Neural cell (in vitro differentiated cells): Measurements from ENCODE around the gene SDS. TPM values are rescaled to one million over a fixed set of nuclear protein-coding genes. Genes with fewer than 3 reads are reported as not detected.

ENCODE experiments used
- H2AFZ ChIP-seq: fragments of 200-600, 300-800 bp; sonication (generic), shearing (Covaris generic); 2 replicates; pipeline ENCODE4 v1.6.0; 2014; ENCODE audit warnings: low read depth, mild to moderate bottlenecking, antibody characterized with exemption, low read length, moderate library complexity
- H3F3A ChIP-seq: fragments of 200-600 bp; shearing (Covaris generic); 2 replicates; pipeline ENCODE4 v1.6.1; 2016; ENCODE audit warnings: mild to moderate bottlenecking, moderate library complexity, mixed read lengths, antibody characterized with exemption, low read length; ENCODE audit not compliant: insufficient read depth, poor library complexity, severe bottlenecking
- H3K27ac ChIP-seq: fragments of 200-600, 300-800 bp; sonication (generic), shearing (Covaris generic); 2 replicates; pipeline ENCODE4 v1.5.1; 2014; ENCODE audit warnings: mild to moderate bottlenecking, low read length, moderate library complexity
- H3K27me3 ChIP-seq: fragments of 300-800, 200-600 bp; sonication (generic), shearing (Covaris generic); 2 replicates; pipeline ENCODE4 v1.6.0; 2014; ENCODE audit warnings: mild to moderate bottlenecking, low read depth, low read length, moderate library complexity; ENCODE audit not compliant: insufficient read depth
- H3K36me3 ChIP-seq: fragments of 300-800, 200-600 bp; sonication (generic), shearing (Covaris generic); 2 replicates; pipeline ENCODE4 v1.5.1; 2014; ENCODE audit warnings: mild to moderate bottlenecking, antibody characterized with exemption, low read length, moderate library complexity; ENCODE audit not compliant: insufficient read depth
- H3K4me2 ChIP-seq: fragments of 300-800, 200-600 bp; sonication (generic), shearing (Covaris generic); 2 replicates; pipeline ENCODE4 v1.6.0; 2014; ENCODE audit warnings: mild to moderate bottlenecking, low read length
- H3K4me3 ChIP-seq: fragments of 300-800, 200-600 bp; sonication (generic), shearing (Covaris generic); 2 replicates; pipeline ENCODE4 v1.5.1; 2014; ENCODE audit warnings: mild to moderate bottlenecking, low read length, moderate library complexity
- H3K79me2 ChIP-seq: fragments of 200-600 bp; shearing (Covaris generic); replicated peaks from 2 replicates; pipeline ENCODE4 v1.6.0; 2014; ENCODE audit warnings: mild to moderate bottlenecking, low read length, moderate library complexity; ENCODE audit not compliant: insufficient read depth
- H3K9ac ChIP-seq: fragments of 300-800, 200-600 bp; sonication (generic), shearing (Covaris generic); 2 replicates; pipeline ENCODE4 v1.6.1; 2016; ENCODE audit warnings: mild to moderate bottlenecking, low read length, mixed read lengths
- H3K9me2 ChIP-seq: fragments of 200-600 bp; shearing (Covaris generic); 2 replicates; pipeline ENCODE4 v1.6.1; 2016; ENCODE audit warnings: mild to moderate bottlenecking, low read length, mixed read lengths; ENCODE audit not compliant: insufficient read depth
- H3K9me3 ChIP-seq: fragments of 200-600, 300-800 bp; sonication (generic), shearing (Covaris generic); 2 replicates; pipeline ENCODE4 v1.6.1; 2016; ENCODE audit warnings: mild to moderate bottlenecking, mixed run types, low read length, moderate library complexity, mixed read lengths
- H4K20me1 ChIP-seq: fragments of 200-600 bp; shearing (Covaris generic); 2 replicates; pipeline ENCODE4 v1.6.1; 2016; ENCODE audit warnings: mild to moderate bottlenecking, mixed run types; ENCODE audit not compliant: insufficient read depth
- CTCF ChIP-seq: fragments of 450-650 bp; IDR thresholded peaks from 2 replicates; pipeline ENCODE4 v1.5.1; 2014; ENCODE audit warnings: antibody characterized with exemption, mild to moderate bottlenecking, moderate library complexity; ENCODE audit not compliant: poor library complexity, severe bottlenecking
- EP300 ChIP-seq: fragments of 450-650 bp; conservative IDR thresholded peaks from 2 replicates; pipeline ENCODE4 v1.6.1; 2014; ENCODE audit warnings: antibody characterized with exemption, mild to moderate bottlenecking, moderate library complexity; ENCODE audit not compliant: poor library complexity, severe bottlenecking
- EZH2 ChIP-seq: fragments of 200-600, 300-800 bp; shearing (Covaris generic), sonication (generic); IDR thresholded peaks from 2 replicates; pipeline ENCODE4 v1.6.1; 2014; ENCODE audit warnings: antibody characterized with exemption, low read length, borderline replicate concordance, mild to moderate bottlenecking; ENCODE audit not compliant: insufficient read depth, poor library complexity, severe bottlenecking
- MXI1 ChIP-seq: fragments of 450-650 bp; conservative IDR thresholded peaks from 2 replicates; pipeline ENCODE4 v1.6.1; 2014; ENCODE audit warnings: antibody characterized with exemption, mild to moderate bottlenecking; ENCODE audit not compliant: poor library complexity, severe bottlenecking
- POLR2AphosphoS5 ChIP-seq: IDR thresholded peaks from 2 replicates; pipeline ENCODE4 v1.6.1; 2012
- RAD21 ChIP-seq: fragments of 450-650 bp; conservative IDR thresholded peaks from 2 replicates; pipeline ENCODE4 v1.6.1; 2014; ENCODE audit warnings: antibody characterized with exemption, mild to moderate bottlenecking, moderate library complexity
- REST ChIP-seq: IDR thresholded peaks from 2 replicates; pipeline ENCODE4 v1.6.1; 2012; ENCODE audit warnings: borderline replicate concordance
- SMC3 ChIP-seq: fragments of 450-650 bp; conservative IDR thresholded peaks from 2 replicates; pipeline ENCODE4 v1.6.1; 2014; ENCODE audit warnings: antibody characterized with exemption, mild to moderate bottlenecking, moderate library complexity; ENCODE audit not compliant: poor library complexity
- TAF1 ChIP-seq: IDR thresholded peaks from 2 replicates; pipeline ENCODE4 v1.6.1; 2012; ENCODE audit warnings: low read depth
- polyA plus RNA-seq: library from polyadenylated mRNA; depleted of rRNA; stranded (reverse); fragments of >200 nt; gene quantifications from 2 replicates; pipeline ENCODE4 v1.2.3, GENCODE V29; 2014

Gene SDS
- polyA plus RNA-seq, 1 donor from 2014 or later, result not detected

GRCh38 chr12:113385282-113385882, 18.3 kb downstream of the SDS start:
- TF ChIP-seq CTCF, result no peak
- TF ChIP-seq RAD21, result no peak
- TF ChIP-seq EP300, result no peak
- no peak for TF ChIP-seq MXI1
- TF ChIP-seq POLR2AphosphoS5, result no peak
- no peak for TF ChIP-seq EZH2
- TF ChIP-seq SMC3, result no peak
- no peak for TF ChIP-seq REST
- no peak for TF ChIP-seq TAF1
- Histone ChIP-seq H3K4me3 (no peak overlapping the region), H3K9me2 (no peaks in the 10 kb centered on the region), H3K27ac (no peak overlapping the region), H3K9me3 (no peaks in the 10 kb centered on the region), H3K4me2 (no peak overlapping the region), H2AFZ (no peak overlapping the region), H3K27me3 (no peaks in the 10 kb centered on the region), H4K20me1 (no peaks in the 10 kb centered on the region), H3F3A (no peaks in the 10 kb centered on the region), H3K9ac (no peak overlapping the region), H3K79me2 (no peaks in the 10 kb centered on the region), H3K36me3 (no peaks in the 10 kb centered on the region)

- Histone ChIP-seq H3K79me2 (no peaks in the 10 kb centered on the region), H3K9ac (no peak overlapping the region), H3K36me3 (no peaks in the 10 kb centered on the region), H3K27me3 (no peaks in the 10 kb centered on the region), H3K9me3 (no peaks in the 10 kb centered on the region), H3K9me2 (no peaks in the 10 kb centered on the region), H4K20me1 (no peaks in the 10 kb centered on the region), H3K4me2 (no peak overlapping the region), H3K4me3 (no peak overlapping the region), H3K27ac (no peak overlapping the region), H2AFZ (no peak overlapping the region), H3F3A (no peaks in the 10 kb centered on the region)
- TF ChIP-seq TAF1 (no peak), CTCF (no peak), REST (no peak), EZH2 (no peak), POLR2AphosphoS5 (no peak), RAD21 (no peak), SMC3 (no peak)
Observed at GRCh38 chr12:113384778-113385177, 18.9 kb downstream of the SDS start.
